SHP77 (cell line): ENCODE measurements around the gene PLEKHG5.

Experiments used
- DNase-seq, 2 experiments: peaks; one replicate each; lab custom pipeline; 2025; lab: John Stamatoyannopoulos, UW

PLEKHG5 gene, protein sequence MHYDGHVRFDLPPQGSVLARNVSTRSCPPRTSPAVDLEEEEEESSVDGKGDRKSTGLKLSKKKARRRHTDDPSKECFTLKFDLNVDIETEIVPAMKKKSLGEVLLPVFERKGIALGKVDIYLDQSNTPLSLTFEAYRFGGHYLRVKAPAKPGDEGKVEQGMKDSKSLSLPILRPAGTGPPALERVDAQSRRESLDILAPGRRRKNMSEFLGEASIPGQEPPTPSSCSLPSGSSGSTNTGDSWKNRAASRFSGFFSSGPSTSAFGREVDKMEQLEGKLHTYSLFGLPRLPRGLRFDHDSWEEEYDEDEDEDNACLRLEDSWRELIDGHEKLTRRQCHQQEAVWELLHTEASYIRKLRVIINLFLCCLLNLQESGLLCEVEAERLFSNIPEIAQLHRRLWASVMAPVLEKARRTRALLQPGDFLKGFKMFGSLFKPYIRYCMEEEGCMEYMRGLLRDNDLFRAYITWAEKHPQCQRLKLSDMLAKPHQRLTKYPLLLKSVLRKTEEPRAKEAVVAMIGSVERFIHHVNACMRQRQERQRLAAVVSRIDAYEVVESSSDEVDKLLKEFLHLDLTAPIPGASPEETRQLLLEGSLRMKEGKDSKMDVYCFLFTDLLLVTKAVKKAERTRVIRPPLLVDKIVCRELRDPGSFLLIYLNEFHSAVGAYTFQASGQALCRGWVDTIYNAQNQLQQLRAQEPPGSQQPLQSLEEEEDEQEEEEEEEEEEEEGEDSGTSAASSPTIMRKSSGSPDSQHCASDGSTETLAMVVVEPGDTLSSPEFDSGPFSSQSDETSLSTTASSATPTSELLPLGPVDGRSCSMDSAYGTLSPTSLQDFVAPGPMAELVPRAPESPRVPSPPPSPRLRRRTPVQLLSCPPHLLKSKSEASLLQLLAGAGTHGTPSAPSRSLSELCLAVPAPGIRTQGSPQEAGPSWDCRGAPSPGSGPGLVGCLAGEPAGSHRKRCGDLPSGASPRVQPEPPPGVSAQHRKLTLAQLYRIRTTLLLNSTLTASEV

GRCh38 chr1:6491480-6491962 lies at the start of gene PLEKHG5:
TSS of gene PLEKHG5 (minus strand) at chr1:6491667. CDS start at chr1:6477571, 14,096 bp downstream.
- no peak for DNase-seq

GRCh38 chr1:6538956-6539355 lies 47.5 kb upstream of the PLEKHG5 start:
- no peak for DNase-seq

- no peak for DNase-seq
These were observed 44.8 kb upstream of the PLEKHG5 start for GRCh38 chr1:6536291-6536690.

DNA sequence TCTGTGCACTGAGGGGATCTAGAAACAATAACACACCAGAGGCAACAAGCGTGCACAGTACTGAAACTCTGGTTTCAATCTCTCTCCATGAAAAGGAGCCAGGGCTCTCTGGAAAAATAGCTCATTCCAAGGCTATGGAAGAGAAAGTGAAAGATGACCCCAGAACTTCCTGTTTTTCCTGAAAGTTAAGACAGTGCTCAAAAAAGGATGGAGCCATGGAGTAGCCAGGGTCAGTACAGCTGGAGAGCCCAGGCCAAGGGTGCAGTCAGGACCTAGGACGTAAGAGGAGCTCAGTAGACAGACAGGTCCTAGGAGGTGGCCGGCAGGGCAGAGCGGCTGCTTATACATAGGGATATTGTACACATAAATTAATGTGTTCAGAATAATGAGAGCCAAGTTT lies 43.7 kb upstream of the PLEKHG5 start:
- DNase-seq = no peak

DNA sequence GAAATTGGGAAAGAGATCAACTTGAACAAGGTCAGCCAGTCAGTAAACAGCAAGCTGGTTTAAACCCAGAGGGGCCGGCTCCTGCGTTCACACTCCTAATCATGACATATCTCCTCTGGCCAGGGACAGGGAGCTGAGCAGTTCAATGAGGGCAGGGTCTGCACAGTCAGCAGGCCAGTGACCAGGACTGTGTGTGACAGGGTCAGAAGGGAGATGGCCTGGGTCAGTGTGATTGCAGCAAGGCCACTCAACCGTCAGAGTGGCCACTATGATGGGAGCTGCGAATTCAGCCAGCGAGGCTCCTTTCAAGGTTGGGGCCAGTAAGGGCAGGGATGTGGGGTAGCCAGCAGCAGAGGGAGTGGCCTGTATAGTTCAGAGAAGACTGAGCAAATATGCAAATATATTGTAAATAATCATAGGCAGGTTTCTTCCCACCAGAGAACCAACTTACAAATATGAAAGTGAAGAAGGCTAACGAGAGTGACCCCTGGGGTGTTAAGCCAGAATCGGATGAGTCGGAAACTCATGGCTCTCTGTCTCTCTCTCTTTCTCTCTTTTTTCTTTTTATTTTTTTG lies 42.9 kb upstream of the PLEKHG5 start:
- no peak for DNase-seq

DNA sequence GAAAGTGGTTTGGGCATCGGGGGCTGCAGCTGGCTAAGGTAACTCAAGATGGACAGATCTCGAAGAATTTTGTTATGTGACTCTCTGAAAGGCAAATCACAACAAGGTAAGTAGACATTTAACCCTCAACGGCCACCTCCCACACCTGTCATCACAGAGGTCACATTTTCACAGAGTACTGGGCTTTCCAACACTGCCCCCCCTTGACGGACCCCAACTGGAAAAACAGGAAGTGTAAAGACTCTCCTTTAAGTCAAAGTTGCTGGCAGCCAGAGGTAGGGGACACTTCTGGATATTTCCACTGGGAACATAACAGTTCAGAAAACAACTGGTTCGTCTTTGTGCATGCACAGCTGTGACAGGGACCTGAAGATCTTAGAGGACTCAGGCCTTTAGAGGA lies 40.5 kb upstream of the PLEKHG5 start:
- DNase-seq = no peak

GRCh38 chr1:6530504-6531160 lies 39.2 kb upstream of the PLEKHG5 start:
- no peak for DNase-seq

DNA sequence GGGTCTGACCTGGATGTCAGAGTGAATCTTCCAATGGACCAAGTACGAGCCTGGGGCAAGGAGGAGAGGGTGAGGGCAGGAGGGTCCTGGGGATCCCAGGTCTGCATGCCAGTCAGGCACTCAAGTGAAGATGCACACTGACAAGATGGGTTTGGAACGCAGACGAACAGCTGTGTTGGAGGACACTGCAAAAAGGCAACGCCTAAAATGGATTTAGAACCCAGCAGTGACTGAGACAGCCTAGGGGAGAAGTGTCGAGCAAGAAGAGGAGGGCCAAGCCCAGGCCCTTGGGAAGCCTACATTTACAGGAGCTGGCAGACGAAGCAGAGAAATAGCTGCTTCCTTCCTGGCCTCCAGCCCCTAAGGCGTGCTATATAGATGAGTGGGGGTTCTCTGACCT lies 37.0 kb upstream of the PLEKHG5 start:
- no peak for DNase-seq

- DNase-seq = no peak
These were observed 34.8 kb upstream of the PLEKHG5 start for GRCh38 chr1:6526316-6526715.

GRCh38 chr1:6523566-6523965 lies 32.1 kb upstream of the PLEKHG5 start:
- DNase-seq = peak; percentile 36 to 41

DNA sequence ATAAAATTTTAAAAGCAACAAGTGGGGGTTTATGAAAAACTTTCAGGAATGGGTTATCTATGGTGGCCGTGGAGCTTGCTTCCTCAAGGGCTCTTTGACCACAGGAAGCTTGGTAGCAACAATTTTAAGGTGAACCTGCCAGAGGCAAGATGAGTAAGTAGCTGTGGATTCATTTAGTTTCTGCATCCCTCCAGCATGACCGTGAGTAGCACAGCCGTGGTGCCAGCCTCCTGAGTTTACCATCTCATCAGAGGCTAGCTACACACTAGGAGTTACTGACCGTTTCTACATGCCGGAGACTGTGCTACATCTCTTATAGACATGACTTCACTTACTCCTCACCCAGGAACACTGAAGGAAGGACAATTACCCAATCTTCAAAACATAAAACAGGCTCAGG lies 30.1 kb upstream of the PLEKHG5 start:
- DNase-seq = no peak

DNA sequence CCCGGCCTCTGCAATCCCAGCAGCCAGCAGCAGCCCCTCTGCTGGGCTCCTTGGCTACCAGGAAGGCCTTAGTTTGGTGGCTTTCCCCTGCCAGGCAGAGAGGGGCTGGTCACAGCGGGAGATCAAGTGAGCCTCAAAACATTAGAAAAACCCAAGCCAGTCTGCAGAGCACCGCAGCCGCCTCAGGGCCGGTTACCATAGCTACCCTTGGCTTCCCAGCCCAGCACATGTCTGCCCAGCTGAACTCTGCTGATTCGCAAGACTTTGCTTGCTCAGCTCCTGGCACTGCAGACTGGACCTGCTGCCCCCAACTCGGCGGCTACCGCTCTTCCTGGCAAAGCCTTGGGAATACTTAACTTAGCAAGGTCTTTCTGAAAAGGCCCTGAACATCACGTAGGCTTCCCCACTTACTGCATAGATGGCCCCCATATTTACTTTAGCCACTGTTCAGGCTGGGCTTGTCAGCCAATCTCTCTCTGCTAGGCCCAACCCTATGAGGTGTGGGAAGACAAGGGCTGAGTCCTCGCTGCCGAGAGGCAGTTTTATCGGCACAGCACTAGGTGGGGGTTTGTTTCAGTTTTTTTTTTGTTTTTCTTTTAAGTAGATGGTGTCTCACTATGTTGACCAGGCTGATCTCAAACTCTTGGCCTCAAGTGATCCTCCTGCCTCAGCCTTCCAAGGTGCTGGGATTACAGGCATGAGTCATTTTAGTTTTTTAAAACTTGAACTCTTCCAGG lies 28.6 kb upstream of the PLEKHG5 start:
- DNase-seq = no peak

DNA sequence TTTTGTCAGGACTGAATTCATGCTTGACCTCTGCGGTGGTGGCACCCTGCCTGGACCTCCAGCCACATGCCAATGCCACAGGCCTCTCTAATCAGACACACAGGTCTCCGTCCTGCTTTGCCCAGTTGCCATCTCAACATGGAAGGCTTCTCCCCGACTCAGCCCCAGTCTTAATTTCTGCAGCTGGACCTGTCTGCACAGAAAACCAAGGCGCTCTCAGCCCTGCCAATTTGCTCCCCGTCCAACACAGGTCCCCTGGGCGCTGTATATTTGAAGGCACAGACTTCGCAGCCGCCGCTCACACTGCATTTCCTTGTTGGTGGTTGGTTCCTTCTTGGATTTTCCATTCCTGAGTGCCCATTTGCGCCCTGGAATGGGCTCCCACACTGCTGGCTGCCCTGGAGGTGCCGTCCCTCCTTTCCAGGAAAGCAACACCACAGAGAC lies 28.0 kb upstream of the PLEKHG5 start:
- DNase-seq = no peak

DNA sequence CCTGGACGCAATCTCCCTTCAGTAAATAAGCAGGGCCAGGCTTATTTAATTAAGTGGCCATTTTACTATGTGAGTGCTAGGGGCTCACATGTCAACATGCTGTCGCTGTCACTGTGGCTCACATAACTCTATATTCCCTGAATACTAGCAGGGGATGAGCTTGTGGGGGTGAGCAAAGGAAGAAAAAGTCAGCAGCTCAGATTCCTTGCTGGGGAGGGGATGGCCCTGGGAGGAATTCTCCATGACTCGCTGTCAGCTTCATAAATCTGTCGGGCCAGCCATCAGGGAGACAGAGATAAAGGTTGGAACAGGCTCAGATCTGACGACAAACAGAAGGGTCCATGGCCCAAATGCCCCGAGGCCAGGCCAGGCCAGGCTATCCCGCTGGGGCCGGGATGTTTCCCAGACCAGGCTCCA lies 26.0 kb upstream of the PLEKHG5 start:
- no peak for DNase-seq

- no peak for DNase-seq
These were observed 24.3 kb upstream of the PLEKHG5 start for GRCh38 chr1:6515771-6516170.

GRCh38 chr1:6513320-6513801 lies 21.9 kb upstream of the PLEKHG5 start:
- peak in 1 of 2 experiments; percentile 38 for DNase-seq

GRCh38 chr1:6512908-6513280 lies 21.4 kb upstream of the PLEKHG5 start:
- DNase-seq = no peak

DNA sequence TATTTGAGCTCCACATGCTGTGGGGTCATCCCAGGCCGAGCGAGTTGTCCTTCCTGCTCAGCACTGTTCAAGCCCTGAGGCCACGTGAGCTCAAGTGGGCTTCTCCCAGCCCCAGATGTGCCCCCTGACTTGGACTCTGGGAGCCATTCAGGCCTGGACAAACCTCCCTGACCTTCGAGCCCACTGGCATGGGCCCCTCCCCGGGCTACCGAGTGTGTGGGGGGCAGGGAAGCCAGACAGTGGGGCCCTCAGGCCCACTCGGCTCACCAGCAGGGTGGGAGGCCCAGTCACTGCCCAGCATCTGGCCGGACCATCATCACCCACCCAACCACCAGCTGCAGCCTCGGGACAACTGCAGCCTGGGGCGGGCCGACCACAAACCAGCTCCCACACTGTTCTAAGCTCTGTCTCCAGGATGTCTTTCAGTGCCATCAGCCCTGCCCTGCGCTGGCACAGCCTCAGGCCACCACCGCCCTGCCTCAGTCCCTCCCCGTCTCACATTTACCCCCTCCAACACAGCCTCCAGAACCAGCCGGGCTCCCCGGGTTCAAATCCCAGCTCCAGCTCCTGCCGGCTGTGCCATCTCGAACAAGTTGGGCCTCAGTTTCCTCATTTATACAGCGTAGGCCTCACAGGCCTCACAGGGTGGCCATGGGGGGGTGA lies 20.9 kb upstream of the PLEKHG5 start:
- DNase-seq = no peak

DNA sequence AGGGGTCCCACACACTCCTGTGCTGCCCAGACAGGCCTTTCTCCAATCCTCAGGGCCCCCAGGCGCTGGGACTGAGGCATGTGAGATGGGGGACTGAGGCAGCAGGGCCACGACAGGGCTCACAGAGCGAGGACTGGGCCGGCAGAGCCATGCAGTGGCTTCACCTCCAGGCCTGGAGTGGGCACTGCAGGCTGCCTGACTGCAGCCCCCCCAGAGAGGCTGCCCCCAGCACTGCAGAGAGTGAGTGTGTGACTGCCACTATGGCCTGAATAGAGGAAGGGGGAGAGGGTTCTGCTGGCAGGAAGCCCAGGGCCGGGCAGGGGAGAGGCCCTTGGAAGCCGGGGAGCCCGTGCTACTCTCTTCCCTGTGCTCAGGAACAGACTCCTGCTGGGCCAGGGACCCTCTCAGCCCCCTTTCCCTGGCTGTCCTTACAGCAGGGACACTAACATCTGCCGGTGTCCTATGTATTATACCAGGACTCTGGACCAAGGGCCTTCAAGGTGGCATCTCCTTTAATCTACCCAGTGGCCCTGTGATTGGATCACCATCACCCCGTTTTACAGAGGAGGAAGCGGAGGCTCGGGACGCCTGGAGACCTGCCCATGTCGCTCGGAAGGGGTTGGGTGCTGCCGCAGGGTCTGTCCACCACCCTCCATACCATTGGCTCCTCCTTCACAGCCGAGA lies 20.2 kb upstream of the PLEKHG5 start:
- DNase-seq = no peak

DNA sequence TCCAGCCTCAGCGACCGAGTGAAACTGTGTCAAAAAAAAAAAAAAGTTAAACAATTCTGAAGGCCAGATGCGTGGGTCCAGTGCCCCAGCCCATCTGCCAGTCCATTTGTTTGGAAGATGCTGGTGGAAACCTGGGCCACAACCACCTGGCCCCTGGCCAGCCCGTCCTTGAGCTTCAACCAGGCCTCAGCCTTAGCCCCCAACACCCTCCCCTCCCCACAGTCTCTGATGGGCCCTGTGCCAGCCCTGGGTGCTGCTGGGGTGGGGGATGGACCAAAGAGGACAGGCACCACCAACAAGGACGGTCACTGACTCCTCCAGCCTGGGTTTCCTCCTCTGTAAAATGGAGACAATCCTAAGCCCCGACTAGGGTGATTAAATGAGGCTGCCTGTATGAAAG lies 19.6 kb upstream of the PLEKHG5 start:
- DNase-seq = no peak
